Measurements from ENCODE around the gene ITSN1. TPM values are rescaled to one million over a fixed set of nuclear protein-coding genes. Genes with fewer than 3 reads are reported as not detected.

The ITSN1 gene
- total and polyA plus RNA-seq, 4 donors = 11.2 to 46.0 (median 19.8) TPM

GRCh38 chr21:33856893-33857527 is 214.7 kb downstream of the ITSN1 start:
- DNase-seq = no peak
- no peak for ATAC-seq (ENCODE audit: insufficient read depth, low FRiP score)
- peaks cover 0 to 2% (median 0%) of the 10 kb centered on the region in 4 donors for H3K9me3 ChIP-seq (ENCODE audit: control insufficient read depth in 4 of 4, insufficient read depth in 3 of 4, low read length in 3 of 4)
- H3K4me1 ChIP-seq (ENCODE audit: control insufficient read depth in 5 of 5, insufficient read depth in 5 of 5, low read length in 5 of 5) = no peaks in the 10 kb centered on the region
- no peaks in the 10 kb centered on the region for H3K36me3 ChIP-seq (ENCODE audit: control insufficient read depth in 4 of 4, insufficient read depth in 4 of 4, low read length in 4 of 4)
- WGBS, 2 donors = 92 to 94% methylated on average over 16 to 17 of the region's 17 CpGs
- no peaks in the 10 kb centered on the region for H3K27me3 ChIP-seq (ENCODE audit: control insufficient read depth in 3 of 3, insufficient read depth in 3 of 3, low read length in 2 of 3)
- H3K9ac ChIP-seq (ENCODE audit: insufficient read depth in 1 of 2, low read length in 2 of 2) = no peak overlapping the region
- no peak overlapping the region for H3K4me3 ChIP-seq
- no peak overlapping the region for H3K27ac ChIP-seq (ENCODE audit: low read depth in 1 of 2, low read length in 1 of 2)
- no peak for TF ChIP-seq CTCF (IDR thresholded peaks at IDR 0.05; ENCODE audit: control extremely low read depth, extremely low read depth)

- no peak overlapping the region for H3K4me3 ChIP-seq
- no peak for TF ChIP-seq CTCF (IDR thresholded peaks at IDR 0.05; ENCODE audit: control extremely low read depth, extremely low read depth)
- no peaks in the 10 kb centered on the region for H3K27me3 ChIP-seq (ENCODE audit: control insufficient read depth in 3 of 3, insufficient read depth in 3 of 3, low read length in 2 of 3)
- H3K9me3 ChIP-seq (ENCODE audit: control insufficient read depth in 4 of 4, insufficient read depth in 3 of 4, low read length in 3 of 4) = peaks cover 0 to 2% (median 0%) of the 10 kb centered on the region in 4 donors
- H3K4me1 ChIP-seq (ENCODE audit: control insufficient read depth in 5 of 5, insufficient read depth in 5 of 5, low read length in 5 of 5) = no peaks in the 10 kb centered on the region
- no peak overlapping the region for H3K27ac ChIP-seq (ENCODE audit: low read depth in 1 of 2, low read length in 1 of 2)
- no peaks in the 10 kb centered on the region for H3K36me3 ChIP-seq (ENCODE audit: control insufficient read depth in 4 of 4, insufficient read depth in 4 of 4, low read length in 4 of 4)
- DNase-seq = no peak
- WGBS, 2 donors = 83 to 87% methylated on average over 25 of the region's 25 CpGs
- no peak overlapping the region for H3K9ac ChIP-seq (ENCODE audit: insufficient read depth in 1 of 2, low read length in 2 of 2)
- no peak for ATAC-seq (ENCODE audit: insufficient read depth, low FRiP score)
These were observed 215.8 kb downstream of the ITSN1 start for GRCh38 chr21:33857846-33858666.

GRCh38 chr21:33858667-33859372 is 216.5 kb downstream of the ITSN1 start:
- Histone ChIP-seq H3K4me3 (no peak overlapping the region), H3K36me3 (ENCODE audit: control insufficient read depth in 4 of 4, insufficient read depth in 4 of 4, low read length in 4 of 4) (no peaks in the 10 kb centered on the region), H3K4me1 (ENCODE audit: control insufficient read depth in 5 of 5, insufficient read depth in 5 of 5, low read length in 5 of 5) (no peaks in the 10 kb centered on the region), H3K27me3 (ENCODE audit: control insufficient read depth in 3 of 3, insufficient read depth in 3 of 3, low read length in 2 of 3) (no peaks in the 10 kb centered on the region), H3K27ac (ENCODE audit: low read depth in 1 of 2, low read length in 1 of 2) (no peak overlapping the region), H3K9me3 (ENCODE audit: control insufficient read depth in 4 of 4, insufficient read depth in 3 of 4, low read length in 3 of 4) (peaks cover 0 to 2% (median 0%) of the 10 kb centered on the region in 4 donors), H3K9ac (ENCODE audit: insufficient read depth in 1 of 2, low read length in 2 of 2) (no peak overlapping the region)
- TF ChIP-seq CTCF (IDR thresholded peaks at IDR 0.05; ENCODE audit: control extremely low read depth, extremely low read depth) = no peak
- 84 to 85% methylated on average over 15 of the region's 15 CpGs for WGBS, 2 donors
- no peak for ATAC-seq (ENCODE audit: insufficient read depth, low FRiP score)
- DNase-seq = no peak

Measured in lung (tissue), 12 donors.